RWPE2 (cell line): ENCODE results near the gene MT1A.
"Not testable (repeated sequence)": the region's sequence is repeated elsewhere in the genome, so short reads cannot be mapped to it uniquely, and the experiment has no call there.

Experiments used
- ATAC-seq: fragments of 200-7000 bp; cut with Tn5 transposase; 3 replicates; pipeline ENCODE4 v1.9.1; 2021; ENCODE audit warnings: low read depth
- DNase-seq: peaks from one replicate; pipeline ENCODE4 v3.0.0-alpha.2; 2020; ENCODE audit warnings: low spot score
- H3K27ac ChIP-seq: fragments of 450-650 bp; 2 replicates; pipeline ENCODE4 v1.5.1; 2017; ENCODE audit warnings: mild to moderate bottlenecking; ENCODE audit not compliant: poor library complexity, severe bottlenecking
- H3K27me3 ChIP-seq: fragments of 250-450 bp; sonication (Bioruptor Pico); 2 replicates; pipeline ENCODE4 v1.5.1; 2021; ENCODE audit warnings: mild to moderate bottlenecking, moderate library complexity; ENCODE audit not compliant: insufficient read depth, poor library complexity, severe bottlenecking
- H3K36me3 ChIP-seq: fragments of 250-450 bp; sonication (Bioruptor Pico); 2 replicates; pipeline ENCODE4 v1.5.1; 2020; ENCODE audit warnings: low read depth, mild to moderate bottlenecking, moderate library complexity
- H3K4me1 ChIP-seq: fragments of 250-450 bp; sonication (Bioruptor Pico); 2 replicates; pipeline ENCODE4 v1.5.1; 2021; ENCODE audit warnings: mild to moderate bottlenecking, moderate library complexity; ENCODE audit not compliant: insufficient read depth, poor library complexity, severe bottlenecking
- H3K4me3 ChIP-seq: fragments of 250-450 bp; sonication (Bioruptor Pico); 2 replicates; pipeline ENCODE4 v1.5.1; 2021; ENCODE audit warnings: mild to moderate bottlenecking, moderate library complexity; ENCODE audit not compliant: severe bottlenecking
- H3K9me3 ChIP-seq: fragments of 250-450 bp; sonication (Bioruptor Pico); 2 replicates; pipeline ENCODE4 v1.5.1; 2021; ENCODE audit warnings: mild to moderate bottlenecking, moderate library complexity; ENCODE audit not compliant: severe bottlenecking
- TF ChIP-seq, protein P1 (sequence below): fragments of 450-650 bp; IDR thresholded peaks from one replicate; pipeline ENCODE4 v1.5.1; 2017; ENCODE audit warnings: mild to moderate bottlenecking, moderate library complexity; ENCODE audit not compliant: poor library complexity, severe bottlenecking

MT1A gene

DNA sequence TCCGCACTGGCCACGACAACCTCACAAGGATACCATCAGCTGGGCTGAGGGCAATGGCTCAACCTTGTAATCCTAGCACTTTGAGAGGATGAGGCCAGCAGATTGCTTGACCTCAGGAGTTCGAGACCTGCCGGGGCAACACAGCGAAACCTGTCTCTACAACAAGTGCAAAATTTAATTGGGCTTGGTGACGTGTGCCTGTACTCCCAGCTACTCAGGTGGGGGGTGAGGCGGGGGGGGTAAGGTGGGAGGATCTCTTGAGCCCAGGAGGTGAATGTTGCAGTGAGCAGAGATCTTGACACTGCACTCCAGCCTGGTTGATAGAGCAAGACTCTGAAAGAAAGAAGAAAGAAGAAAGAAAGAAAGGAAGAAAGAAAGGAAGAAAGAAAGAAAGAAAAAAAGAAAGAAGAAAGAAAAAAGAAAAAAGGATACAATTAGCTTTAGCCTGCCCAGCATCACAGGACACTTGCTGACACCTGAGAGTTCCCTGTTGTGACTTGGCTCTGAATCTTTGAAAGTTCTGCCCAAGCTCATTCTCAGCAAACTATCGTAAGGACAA, 18.0 kb upstream of the MT1A start:
- no peak for DNase-seq
- no peaks in the 10 kb centered on the region for H3K9me3 ChIP-seq
- TF ChIP-seq, protein P1, sequence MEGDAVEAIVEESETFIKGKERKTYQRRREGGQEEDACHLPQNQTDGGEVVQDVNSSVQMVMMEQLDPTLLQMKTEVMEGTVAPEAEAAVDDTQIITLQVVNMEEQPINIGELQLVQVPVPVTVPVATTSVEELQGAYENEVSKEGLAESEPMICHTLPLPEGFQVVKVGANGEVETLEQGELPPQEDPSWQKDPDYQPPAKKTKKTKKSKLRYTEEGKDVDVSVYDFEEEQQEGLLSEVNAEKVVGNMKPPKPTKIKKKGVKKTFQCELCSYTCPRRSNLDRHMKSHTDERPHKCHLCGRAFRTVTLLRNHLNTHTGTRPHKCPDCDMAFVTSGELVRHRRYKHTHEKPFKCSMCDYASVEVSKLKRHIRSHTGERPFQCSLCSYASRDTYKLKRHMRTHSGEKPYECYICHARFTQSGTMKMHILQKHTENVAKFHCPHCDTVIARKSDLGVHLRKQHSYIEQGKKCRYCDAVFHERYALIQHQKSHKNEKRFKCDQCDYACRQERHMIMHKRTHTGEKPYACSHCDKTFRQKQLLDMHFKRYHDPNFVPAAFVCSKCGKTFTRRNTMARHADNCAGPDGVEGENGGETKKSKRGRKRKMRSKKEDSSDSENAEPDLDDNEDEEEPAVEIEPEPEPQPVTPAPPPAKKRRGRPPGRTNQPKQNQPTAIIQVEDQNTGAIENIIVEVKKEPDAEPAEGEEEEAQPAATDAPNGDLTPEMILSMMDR, result no peak
- H3K27me3 ChIP-seq, result no peaks in the 10 kb centered on the region
- H3K4me3 ChIP-seq, result no peak overlapping the region
- peaks cover 2% of the 10 kb centered on the region for H3K4me1 ChIP-seq
- no peak overlapping the region for H3K27ac ChIP-seq
- no peak for ATAC-seq
- no peaks in the 10 kb centered on the region for H3K36me3 ChIP-seq

- H3K27me3 ChIP-seq, H3K27ac ChIP-seq, ATAC-seq, H3K4me3 ChIP-seq, H3K36me3 ChIP-seq, DNase-seq, H3K9me3 ChIP-seq, H3K4me1 ChIP-seq: not testable (repeated sequence)
These were observed 16.6 kb upstream of the MT1A start for GRCh38 chr16:56621665-56622445.

GRCh38 chr16:56623184-56623583, 15.3 kb upstream of the MT1A start:
- not testable (repeated sequence) for H3K27me3 ChIP-seq

DNA sequence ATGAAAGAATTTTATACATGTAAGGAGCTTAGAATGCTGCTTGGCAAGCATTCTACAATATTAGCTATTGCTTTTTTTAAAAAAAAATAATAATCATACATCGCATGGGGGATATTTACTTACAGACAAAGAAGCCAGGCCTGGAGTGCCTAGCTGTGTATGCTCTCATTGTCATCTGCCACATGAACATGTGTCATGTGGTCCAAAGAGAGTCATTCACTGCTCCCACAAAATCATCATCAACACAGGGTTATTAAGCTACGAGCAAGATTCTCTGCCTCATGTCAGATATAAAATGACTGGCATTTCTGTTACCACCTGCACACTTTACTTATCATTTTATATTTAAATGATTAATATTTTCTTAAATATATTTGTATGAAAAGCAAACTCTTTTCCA, 14.8 kb upstream of the MT1A start:
- Histone ChIP-seq H3K27me3 (no peaks in the 10 kb centered on the region), H3K27ac (no peak overlapping the region), H3K9me3 (no peaks in the 10 kb centered on the region), H3K4me3 (no peak overlapping the region), H3K36me3 (peaks cover 11% of the 10 kb centered on the region), H3K4me1 (peaks cover 5% of the 10 kb centered on the region)
- no peak for DNase-seq
- ATAC-seq, result no peak
- TF ChIP-seq, protein P1, result no peak

More at GRCh38 chr16:56623184-56623583, 15.3 kb upstream of the MT1A start:
- peaks cover 11% of the 10 kb centered on the region for H3K36me3 ChIP-seq
- not testable (repeated sequence) for H3K4me3 ChIP-seq, H3K27ac ChIP-seq, ATAC-seq, H3K4me1 ChIP-seq, H3K9me3 ChIP-seq, DNase-seq

DNA sequence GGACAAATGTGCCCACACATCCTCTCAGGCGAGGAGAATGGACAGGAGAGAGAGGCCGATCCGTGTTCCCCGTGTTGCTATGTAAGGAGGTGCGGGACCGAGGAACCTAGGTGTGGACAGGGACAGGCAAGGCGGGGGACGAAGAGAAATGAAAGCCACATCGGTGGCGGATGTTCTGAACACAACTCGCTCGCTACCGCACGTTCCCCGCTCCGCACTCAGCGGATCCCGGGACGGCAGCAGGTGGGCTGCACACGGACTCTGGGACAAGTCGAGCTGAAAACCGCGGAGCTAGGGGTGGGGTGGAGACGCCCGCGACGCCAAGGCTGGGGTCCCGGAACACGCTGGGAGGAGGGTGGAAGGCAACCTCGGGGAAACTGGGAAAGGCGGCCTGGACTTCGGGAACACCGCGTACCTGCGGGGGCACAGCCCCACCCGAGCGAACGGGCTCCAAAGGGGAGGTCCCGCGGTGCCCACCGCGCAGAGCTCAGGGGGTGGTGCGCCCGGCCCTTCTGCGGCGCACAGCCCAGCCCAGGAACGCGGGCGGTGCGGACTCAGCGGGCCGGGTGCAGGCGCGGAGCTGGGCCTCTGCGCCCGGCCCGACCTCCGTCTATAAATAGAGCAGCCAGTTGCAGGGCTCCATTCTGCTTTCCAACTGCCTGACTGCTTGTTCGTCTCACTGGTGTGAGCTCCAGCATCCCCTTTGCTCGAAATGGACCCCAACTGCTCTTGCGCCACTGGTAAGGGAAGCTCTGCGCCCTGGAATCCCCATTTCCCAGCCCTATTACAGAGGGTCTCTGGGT, 13.1 kb upstream of the MT1A start, which contains the start of gene MT1E:
TSS of gene MT1E (plus strand) at position 642 of the 803 bp plus-strand sequence. CDS start at position 713, 71 bp downstream.
- TF ChIP-seq, protein P1, result no peak
- no peaks in the 10 kb centered on the region for H3K27me3 ChIP-seq
- ATAC-seq, result peak; percentile 82

More for the DNA sequence above, 13.1 kb upstream of the MT1A start, which contains the start of gene MT1E:
- no peak for DNase-seq
- Histone ChIP-seq H3K36me3 (peaks cover 11% of the 10 kb centered on the region), H3K4me1 (peaks cover 5% of the 10 kb centered on the region), H3K4me3 (peak within 1 kb of the TSS; percentile 43), H3K27ac (peak within 1 kb of the TSS; percentile 87), H3K9me3 (no peaks in the 10 kb centered on the region)
